Type B pancreatic cell (in vitro differentiated cells): Measurements from ENCODE around the gene TRIM25. TPM values are rescaled to one million over a fixed set of nuclear protein-coding genes. Genes with fewer than 3 reads are reported as not detected.

Source experiments
- DNase-seq: peaks from one replicate; pipeline ENCODE4 v3.0.0; 2021; ENCODE audit warnings: mixed read lengths; ENCODE audit not compliant: unreplicated experiment; ENCODE audit errors: extremely low spot score
- H3K27ac Mint-ChIP-seq: 2 replicates; pipeline ENCODE4 v1.8.0; 2021; ENCODE audit warnings: mild to moderate bottlenecking, mixed read lengths
- H3K27me3 Mint-ChIP-seq: 2 replicates; pipeline ENCODE4 v1.8.0; 2021; ENCODE audit warnings: mixed read lengths
- H3K36me3 Mint-ChIP-seq: 2 replicates; pipeline ENCODE4 v1.8.0; 2021; ENCODE audit warnings: mixed read lengths
- H3K4me1 Mint-ChIP-seq: one replicate; pipeline ENCODE4 v1.8.0; 2021; ENCODE audit warnings: mixed read lengths; ENCODE audit not compliant: unreplicated experiment
- H3K4me3 Mint-ChIP-seq: 2 replicates; pipeline ENCODE4 v1.8.0; 2021; ENCODE audit warnings: mild to moderate bottlenecking, mixed read lengths
- H3K9me3 Mint-ChIP-seq: 2 replicates; pipeline ENCODE4 v1.8.0; 2021; ENCODE audit warnings: mixed read lengths
- CTCF ChIP-seq: fragments of 200-600 bp; sonication (generic); conservative IDR thresholded peaks from 2 replicates; pipeline ENCODE4 v1.5.0; 2021; ENCODE audit warnings: antibody characterized with exemption, mild to moderate bottlenecking
- total RNA-seq: library from RNA; stranded (reverse); gene quantifications from 2 replicates; pipeline ENCODE4 v1.2.1, GENCODE V29; 2021; ENCODE audit warnings: low replicate concordance

TRIM25 gene
- total RNA-seq, 1 donor from 2014 or later: 43.4 TPM

- Mint-ChIP-seq H3K27ac (no peak overlapping the region), H3K9me3 (no peaks in the 10 kb centered on the region), H3K36me3 (peaks cover 4% of the 10 kb centered on the region), H3K4me3 (no peak overlapping the region), H3K4me1 (no peaks in the 10 kb centered on the region), H3K27me3 (no peaks in the 10 kb centered on the region)
- TF ChIP-seq CTCF: no peak
- DNase-seq: no peak
Measured at GRCh38 chr17:56870081-56870651, 43.7 kb downstream of the TRIM25 start.

GRCh38 chr17:56868716-56869115 lies 45.1 kb downstream of the TRIM25 start:
- no peak for TF ChIP-seq CTCF
- H3K36me3 Mint-ChIP-seq: peaks cover 4% of the 10 kb centered on the region
- H3K27me3 Mint-ChIP-seq: no peaks in the 10 kb centered on the region
- H3K4me1 Mint-ChIP-seq: no peaks in the 10 kb centered on the region
- no peak overlapping the region for H3K27ac Mint-ChIP-seq
- DNase-seq: no peak
- no peaks in the 10 kb centered on the region for H3K9me3 Mint-ChIP-seq
- no peak overlapping the region for H3K4me3 Mint-ChIP-seq

- no peaks in the 10 kb centered on the region for H3K9me3 Mint-ChIP-seq
- no peak overlapping the region for H3K27ac Mint-ChIP-seq
- no peak overlapping the region for H3K4me3 Mint-ChIP-seq
- peaks cover 4% of the 10 kb centered on the region for H3K36me3 Mint-ChIP-seq
- H3K4me1 Mint-ChIP-seq: no peaks in the 10 kb centered on the region
- no peaks in the 10 kb centered on the region for H3K27me3 Mint-ChIP-seq
- no peak for DNase-seq
- no peak for TF ChIP-seq CTCF
Measured at GRCh38 chr17:56867948-56868376, 45.9 kb downstream of the TRIM25 start.

- Mint-ChIP-seq H3K27me3 (no peaks in the 10 kb centered on the region), H3K9me3 (no peaks in the 10 kb centered on the region), H3K36me3 (peaks cover 4% of the 10 kb centered on the region), H3K27ac (no peak overlapping the region), H3K4me3 (no peak overlapping the region), H3K4me1 (no peaks in the 10 kb centered on the region)
- no peak for TF ChIP-seq CTCF
- no peak for DNase-seq
Measured at GRCh38 chr17:56866496-56866895, 47.4 kb downstream of the TRIM25 start.

- Mint-ChIP-seq H3K27me3 (no peaks in the 10 kb centered on the region), H3K9me3 (no peaks in the 10 kb centered on the region), H3K4me1 (no peaks in the 10 kb centered on the region), H3K4me3 (no peak overlapping the region), H3K27ac (no peak overlapping the region), H3K36me3 (peaks cover 4% of the 10 kb centered on the region)
- DNase-seq: no peak
- TF ChIP-seq CTCF: no peak
Measured at GRCh38 chr17:56866076-56866475, 47.8 kb downstream of the TRIM25 start.

- no peak overlapping the region for H3K4me3 Mint-ChIP-seq
- no peak for TF ChIP-seq CTCF
- H3K9me3 Mint-ChIP-seq: no peaks in the 10 kb centered on the region
- no peak overlapping the region for H3K27ac Mint-ChIP-seq
- peaks cover 5% of the 10 kb centered on the region for H3K36me3 Mint-ChIP-seq
- no peak for DNase-seq
- no peaks in the 10 kb centered on the region for H3K27me3 Mint-ChIP-seq
- H3K4me1 Mint-ChIP-seq: no peaks in the 10 kb centered on the region
Measured at GRCh38 chr17:56863974-56864373, 49.9 kb downstream of the TRIM25 start.
